HepG2 (cell line): ENCODE results near the gene ANAPC2. TPM values are rescaled to one million over a fixed set of nuclear protein-coding genes. Genes with fewer than 3 reads are reported as not detected.

Experiments
- AGO1 ChIP-seq: fragments of 200-400 bp; formaldehyde crosslinking; IDR thresholded peaks from 2 replicates; pipeline ENCODE4 v1.6.1; 2017; ENCODE audit warnings: mild to moderate bottlenecking, low read depth, low read length, moderate library complexity; ENCODE audit not compliant: poor library complexity, severe bottlenecking
- HNF4G ChIP-seq, 2 experiments: sonication (generic) in 1 of 2; formaldehyde crosslinking in 1 of 2; IDR thresholded peaks; 2 replicates each; pipeline versions ENCODE4 v1.4.0 to v1.6.1; 2011 to 2020; ENCODE audit warnings: borderline replicate concordance in 2 of 2, low read depth in 2 of 2, mild to moderate bottlenecking in 2 of 2, low read length in 1 of 2, missing genetic modification reagents in 1 of 2, moderate library complexity in 1 of 2
- IKZF1 ChIP-seq: fragments of 450-650 bp; IDR thresholded peaks from 2 replicates; pipeline ENCODE4 v1.7.1; 2016
- KAT2B ChIP-seq: fragments of 150-350 bp; IDR thresholded peaks from 2 replicates; pipeline ENCODE4 v1.6.1; 2014; ENCODE audit warnings: low read depth, low read length, borderline replicate concordance
- PHB2 ChIP-seq: fragments of 450-650 bp; IDR thresholded peaks from 2 replicates; pipeline ENCODE4 v1.6.1; 2018; ENCODE audit not compliant: partially characterized antibody
- REXO4 ChIP-seq: sonication (generic); formaldehyde crosslinking; IDR thresholded peaks from 2 replicates; pipeline ENCODE4 v1.8.0; 2022; ENCODE audit warnings: missing genetic modification reagents, mild to moderate bottlenecking, borderline replicate concordance
- SATB2 ChIP-seq: sonication (generic); formaldehyde crosslinking; IDR thresholded peaks from 2 replicates; pipeline ENCODE4 v1.5.0; 2020; ENCODE audit warnings: missing genetic modification reagents
- SMC3 ChIP-seq: IDR thresholded peaks from 2 replicates; pipeline ENCODE4 v1.6.1; 2011; ENCODE audit warnings: low read length, improper control_type of control experiment
- SUZ12 ChIP-seq: fragments of 150-350 bp; IDR thresholded peaks from 2 replicates; pipeline ENCODE4 v1.6.1; 2014; ENCODE audit warnings: low read depth, low read length
- ZNF160 ChIP-seq: sonication (generic); formaldehyde crosslinking; IDR thresholded peaks from 2 replicates; pipeline ENCODE4 v1.8.0; 2022; ENCODE audit warnings: mild to moderate bottlenecking, inconsistent platforms, missing genetic modification reagents
- ZNF263 ChIP-seq: sonication (generic); formaldehyde crosslinking; IDR thresholded peaks from 2 replicates; pipeline ENCODE4 v1.4.0; 2020; ENCODE audit warnings: missing genetic modification reagents
- ZNF432 ChIP-seq: sonication (generic); formaldehyde crosslinking; IDR thresholded peaks from 2 replicates; pipeline ENCODE4 v1.5.0; 2020; ENCODE audit warnings: missing genetic modification reagents, mild to moderate bottlenecking, borderline replicate concordance
- ZNF567 ChIP-seq: sonication (generic); formaldehyde crosslinking; IDR thresholded peaks from 2 replicates; pipeline ENCODE4 v1.8.1; 2023; ENCODE audit warnings: mild to moderate bottlenecking, missing genetic modification reagents, borderline replicate concordance
- ZNF616 ChIP-seq: sonication (generic); formaldehyde crosslinking; IDR thresholded peaks from 2 replicates; pipeline ENCODE4 v1.5.0; 2020; ENCODE audit warnings: low read depth, mild to moderate bottlenecking, missing genetic modification reagents
- ZNF703 ChIP-seq: sonication (generic); formaldehyde crosslinking; IDR thresholded peaks from 2 replicates; pipeline ENCODE4 v1.5.1; 2020; ENCODE audit warnings: missing genetic modification reagents, mild to moderate bottlenecking, moderate library complexity, borderline replicate concordance
- polyA plus RNA-seq, 8 experiments: library from polyadenylated mRNA; depleted of rRNA in 3 of 8; stranded (reverse) in 7 of 8; unstranded in 1 of 8; fragments of >200 nt; fragmentation: Illumina TruSeq in 4 of 8; extraction: Trizol in 4 of 8; gene quantifications; 2 replicates each; pipeline versions ENCODE4 v1.2.1 to v1.2.3, GENCODE V29; 2011 to 2016; ENCODE audit warnings: low read depth in 4 of 8, missing spikeins in 1 of 8, mixed read lengths in 1 of 8; ENCODE audit not compliant: insufficient read depth in 1 of 8
- total RNA-seq, 5 experiments: library from RNA; depleted of rRNA; stranded (reverse); fragments of >200 nt; fragmentation: Illumina TruSeq; extraction: Trizol; gene quantifications; 2 replicates each; pipeline ENCODE4 v1.2.3, GENCODE V29; 2016; ENCODE audit warnings: low read depth in 1 of 5
- TF ChIP-seq, protein P1 (sequence below): IDR thresholded peaks from 2 replicates; pipeline ENCODE4 v1.6.1; 2016; ENCODE audit warnings: missing compliant biosample characterization, missing genetic modification reagents, borderline replicate concordance
- TF ChIP-seq, protein P2 (sequence below): sonication (generic); formaldehyde crosslinking; IDR thresholded peaks from 2 replicates; pipeline ENCODE4 v1.4.0; 2020; ENCODE audit warnings: missing genetic modification reagents, borderline replicate concordance
- TF ChIP-seq, protein P3 (sequence below): sonication (generic); formaldehyde crosslinking; IDR thresholded peaks from 2 replicates; pipeline ENCODE4 v1.4.0; 2020; ENCODE audit warnings: missing genetic modification reagents
- TF ChIP-seq, protein P4 (sequence below): IDR thresholded peaks from 2 replicates; pipeline ENCODE4 v1.6.1; 2012; ENCODE audit warnings: low read depth, low read length, improper control_type of control experiment

Gene ANAPC2
- total and polyA plus RNA-seq, 2 of the 13 experiments (the other 11 are each of a cell fraction or from before 2014, with no cell fraction given) = 12.3 to 15.4 TPM

DNA sequence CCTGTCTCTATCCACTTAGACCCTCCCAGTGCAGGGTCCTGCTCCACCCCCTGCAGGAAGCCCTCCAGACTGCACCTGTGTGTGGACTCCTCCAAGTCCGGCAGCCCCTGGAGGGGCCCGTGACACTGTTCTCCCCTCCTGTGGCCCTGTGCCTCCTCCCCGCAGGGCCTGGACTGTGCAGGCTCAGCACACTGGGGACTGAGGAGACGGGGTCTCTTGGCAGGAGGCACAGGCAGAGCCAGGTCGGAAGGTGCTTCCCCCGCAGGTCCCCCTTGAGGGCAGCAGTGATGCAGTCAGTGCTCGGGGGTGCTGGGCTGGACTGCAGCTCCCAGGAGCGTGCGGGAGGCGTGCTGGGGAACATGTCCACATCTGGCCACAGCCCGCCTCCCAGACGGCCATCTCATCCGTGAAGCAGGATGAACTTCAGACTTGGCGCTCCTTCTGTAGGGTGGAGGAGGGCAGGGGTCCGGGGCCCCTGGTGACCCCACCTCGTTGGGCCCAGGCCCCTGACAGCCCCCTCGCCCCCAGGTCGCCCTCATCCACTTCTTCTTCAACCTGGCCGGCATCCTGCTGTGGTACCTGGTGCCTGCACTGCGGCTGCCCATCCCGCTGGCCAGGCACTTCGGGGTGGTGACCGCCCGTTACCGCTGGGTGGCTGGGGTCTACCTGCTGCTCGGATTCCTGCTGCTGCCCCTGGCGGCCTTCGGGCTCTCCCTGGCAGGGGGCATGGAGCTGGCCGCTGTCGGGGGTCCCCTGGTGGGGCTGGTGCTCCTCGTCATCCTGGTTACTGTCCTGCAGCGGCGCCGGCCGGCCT is 47.3 kb upstream of the ANAPC2 start (continued):
- no peak for TF ChIP-seq ZNF160 (CRISPR knock-in tag)
- no peak for TF ChIP-seq SUZ12
- TF ChIP-seq SATB2 (CRISPR knock-in tag) = no peak
- TF ChIP-seq, protein P1, sequence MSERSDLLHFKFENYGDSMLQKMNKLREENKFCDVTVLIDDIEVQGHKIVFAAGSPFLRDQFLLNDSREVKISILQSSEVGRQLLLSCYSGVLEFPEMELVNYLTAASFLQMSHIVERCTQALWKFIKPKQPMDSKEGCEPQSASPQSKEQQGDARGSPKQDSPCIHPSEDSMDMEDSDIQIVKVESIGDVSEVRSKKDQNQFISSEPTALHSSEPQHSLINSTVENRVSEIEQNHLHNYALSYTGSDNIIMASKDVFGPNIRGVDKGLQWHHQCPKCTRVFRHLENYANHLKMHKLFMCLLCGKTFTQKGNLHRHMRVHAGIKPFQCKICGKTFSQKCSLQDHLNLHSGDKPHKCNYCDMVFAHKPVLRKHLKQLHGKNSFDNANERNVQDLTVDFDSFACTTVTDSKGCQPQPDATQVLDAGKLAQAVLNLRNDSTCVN (CRISPR knock-in tag) = peak; percentile 44; the same call in 1 of the 2 replicates
- TF ChIP-seq ZNF567 = no peak
- no peak for TF ChIP-seq KAT2B
- TF ChIP-seq SMC3 = no peak
- TF ChIP-seq PHB2 = no peak
- TF ChIP-seq, protein P2, sequence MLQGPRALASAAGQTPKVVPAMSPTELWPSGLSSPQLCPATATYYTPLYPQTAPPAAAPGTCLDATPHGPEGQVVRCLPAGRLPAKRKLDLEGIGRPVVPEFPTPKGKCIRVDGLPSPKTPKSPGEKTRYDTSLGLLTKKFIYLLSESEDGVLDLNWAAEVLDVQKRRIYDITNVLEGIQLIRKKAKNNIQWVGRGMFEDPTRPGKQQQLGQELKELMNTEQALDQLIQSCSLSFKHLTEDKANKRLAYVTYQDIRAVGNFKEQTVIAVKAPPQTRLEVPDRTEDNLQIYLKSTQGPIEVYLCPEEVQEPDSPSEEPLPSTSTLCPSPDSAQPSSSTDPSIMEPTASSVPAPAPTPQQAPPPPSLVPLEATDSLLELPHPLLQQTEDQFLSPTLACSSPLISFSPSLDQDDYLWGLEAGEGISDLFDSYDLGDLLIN (CRISPR knock-in tag) = no peak
- no peak for TF ChIP-seq ZNF432 (CRISPR knock-in tag)
- 0 out of 2 replicates have a peak, but pooled peaks have one; percentile 38 for TF ChIP-seq ZNF616 (CRISPR knock-in tag)
- TF ChIP-seq ZNF263 (CRISPR knock-in tag) = no peak; the same call in 1 of the 2 replicates
- TF ChIP-seq ZNF703 (CRISPR knock-in tag) = no peak
- TF ChIP-seq, protein P3, sequence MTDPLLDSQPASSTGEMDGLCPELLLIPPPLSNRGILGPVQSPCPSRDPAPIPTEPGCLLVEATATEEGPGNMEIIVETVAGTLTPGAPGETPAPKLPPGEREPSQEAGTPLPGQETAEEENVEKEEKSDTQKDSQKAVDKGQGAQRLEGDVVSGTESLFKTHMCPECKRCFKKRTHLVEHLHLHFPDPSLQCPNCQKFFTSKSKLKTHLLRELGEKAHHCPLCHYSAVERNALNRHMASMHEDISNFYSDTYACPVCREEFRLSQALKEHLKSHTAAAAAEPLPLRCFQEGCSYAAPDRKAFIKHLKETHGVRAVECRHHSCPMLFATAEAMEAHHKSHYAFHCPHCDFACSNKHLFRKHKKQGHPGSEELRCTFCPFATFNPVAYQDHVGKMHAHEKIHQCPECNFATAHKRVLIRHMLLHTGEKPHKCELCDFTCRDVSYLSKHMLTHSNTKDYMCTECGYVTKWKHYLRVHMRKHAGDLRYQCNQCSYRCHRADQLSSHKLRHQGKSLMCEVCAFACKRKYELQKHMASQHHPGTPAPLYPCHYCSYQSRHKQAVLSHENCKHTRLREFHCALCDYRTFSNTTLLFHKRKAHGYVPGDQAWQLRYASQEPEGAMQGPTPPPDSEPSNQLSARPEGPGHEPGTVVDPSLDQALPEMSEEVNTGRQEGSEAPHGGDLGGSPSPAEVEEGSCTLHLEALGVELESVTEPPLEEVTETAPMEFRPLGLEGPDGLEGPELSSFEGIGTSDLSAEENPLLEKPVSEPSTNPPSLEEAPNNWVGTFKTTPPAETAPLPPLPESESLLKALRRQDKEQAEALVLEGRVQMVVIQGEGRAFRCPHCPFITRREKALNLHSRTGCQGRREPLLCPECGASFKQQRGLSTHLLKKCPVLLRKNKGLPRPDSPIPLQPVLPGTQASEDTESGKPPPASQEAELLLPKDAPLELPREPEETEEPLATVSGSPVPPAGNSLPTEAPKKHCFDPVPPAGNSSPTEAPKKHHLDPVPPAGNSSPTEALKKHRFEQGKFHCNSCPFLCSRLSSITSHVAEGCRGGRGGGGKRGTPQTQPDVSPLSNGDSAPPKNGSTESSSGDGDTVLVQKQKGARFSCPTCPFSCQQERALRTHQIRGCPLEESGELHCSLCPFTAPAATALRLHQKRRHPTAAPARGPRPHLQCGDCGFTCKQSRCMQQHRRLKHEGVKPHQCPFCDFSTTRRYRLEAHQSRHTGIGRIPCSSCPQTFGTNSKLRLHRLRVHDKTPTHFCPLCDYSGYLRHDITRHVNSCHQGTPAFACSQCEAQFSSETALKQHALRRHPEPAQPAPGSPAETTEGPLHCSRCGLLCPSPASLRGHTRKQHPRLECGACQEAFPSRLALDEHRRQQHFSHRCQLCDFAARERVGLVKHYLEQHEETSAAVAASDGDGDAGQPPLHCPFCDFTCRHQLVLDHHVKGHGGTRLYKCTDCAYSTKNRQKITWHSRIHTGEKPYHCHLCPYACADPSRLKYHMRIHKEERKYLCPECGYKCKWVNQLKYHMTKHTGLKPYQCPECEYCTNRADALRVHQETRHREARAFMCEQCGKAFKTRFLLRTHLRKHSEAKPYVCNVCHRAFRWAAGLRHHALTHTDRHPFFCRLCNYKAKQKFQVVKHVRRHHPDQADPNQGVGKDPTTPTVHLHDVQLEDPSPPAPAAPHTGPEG (CRISPR knock-in tag) = no peak
- TF ChIP-seq IKZF1 = no peak
- no peak for TF ChIP-seq AGO1
- no peak for TF ChIP-seq REXO4
- TF ChIP-seq, protein P4, sequence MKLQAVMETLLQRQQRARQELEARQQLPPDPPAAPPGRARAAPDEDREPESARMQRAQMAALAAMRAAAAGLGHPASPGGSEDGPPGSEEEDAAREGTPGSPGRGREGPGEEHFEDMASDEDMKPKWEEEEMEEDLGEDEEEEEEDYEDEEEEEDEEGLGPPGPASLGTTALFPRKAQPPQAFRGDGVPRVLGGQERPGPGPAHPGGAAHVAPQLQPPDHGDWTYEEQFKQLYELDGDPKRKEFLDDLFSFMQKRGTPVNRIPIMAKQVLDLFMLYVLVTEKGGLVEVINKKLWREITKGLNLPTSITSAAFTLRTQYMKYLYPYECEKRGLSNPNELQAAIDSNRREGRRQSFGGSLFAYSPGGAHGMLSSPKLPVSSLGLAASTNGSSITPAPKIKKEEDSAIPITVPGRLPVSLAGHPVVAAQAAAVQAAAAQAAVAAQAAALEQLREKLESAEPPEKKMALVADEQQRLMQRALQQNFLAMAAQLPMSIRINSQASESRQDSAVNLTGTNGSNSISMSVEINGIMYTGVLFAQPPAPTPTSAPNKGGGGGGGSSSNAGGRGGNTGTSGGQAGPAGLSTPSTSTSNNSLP = no peak
- TF ChIP-seq HNF4G (IDR thresholded peaks at IDR 0.05; ENCODE audit: borderline replicate concordance, low read depth, low read length) = peak; percentile 44; the same call in 1 of the 2 replicates
- no peak for TF ChIP-seq HNF4G (CRISPR knock-in tag; IDR thresholded peaks at IDR 0.05; ENCODE audit: borderline replicate concordance, low read depth)
